Muscle of leg (tissue), 11 donors: ENCODE results near the gene AXIN2. TPM values are rescaled to one million over a fixed set of nuclear protein-coding genes. Genes with fewer than 3 reads are reported as not detected.

Experiments used
- DNase-seq: peaks from one replicate; pipeline ENCODE4 v3.0.0; 2013
- H3K27ac ChIP-seq: one replicate; pipeline ENCODE4 v1.5.1; 2013; ENCODE audit warnings: mild to moderate bottlenecking, low read length, control low read depth
- H3K27me3 ChIP-seq: one replicate; pipeline ENCODE4 v1.6.1; 2013; ENCODE audit warnings: low read length; ENCODE audit not compliant: control insufficient read depth, insufficient read depth
- H3K36me3 ChIP-seq: one replicate; pipeline ENCODE4 v1.6.1; 2013; ENCODE audit warnings: low read length; ENCODE audit not compliant: control insufficient read depth, insufficient read depth
- H3K4me1 ChIP-seq: one replicate; pipeline ENCODE4 v1.6.1; 2013; ENCODE audit warnings: low read length; ENCODE audit not compliant: control insufficient read depth, insufficient read depth
- H3K4me3 ChIP-seq: one replicate; pipeline ENCODE4 v1.5.1; 2013; ENCODE audit warnings: low read length, control low read depth
- H3K9me3 ChIP-seq: replicated peaks from 2 replicates; pipeline ENCODE4 v1.6.1; 2013; ENCODE audit warnings: low read depth, low read length; ENCODE audit not compliant: control insufficient read depth
- WGBS: methylation state at CpG from one replicate; pipeline ENCODE4 v1.1.5; 2013; ENCODE audit warnings: missing lambda C conversion rate; ENCODE audit not compliant: insufficient coverage; 5-methylcytosine and 5-hydroxymethylcytosine counted together
- polyA plus RNA-seq, 8 donors: library from polyadenylated mRNA; unstranded; fragments of 120-200 nt; gene quantifications; one replicate each; pipeline versions ENCODE4 v1.2.1 to v1.2.3, GENCODE V29; 2013; ENCODE audit warnings: inconsistent platforms in 1 of 8, low replicate concordance in 1 of 8; ENCODE audit not compliant: insufficient read length in 8 of 8, insufficient read depth in 1 of 8
- total RNA-seq: library from RNA; stranded (reverse); fragments of 120-200 nt; gene quantifications from one replicate; pipeline ENCODE4 v1.2.4, GENCODE V29; 2013

Gene AXIN2
- total and polyA plus RNA-seq, 9 donors, result 9.9 to 17.7 (median 13.9) TPM

- no peaks in the 10 kb centered on the region for H3K9me3 ChIP-seq
- no peak overlapping the region for H3K27ac ChIP-seq
- H3K36me3 ChIP-seq, result peaks cover 64% of the 10 kb centered on the region
- H3K27me3 ChIP-seq, result no peaks in the 10 kb centered on the region
- no peak overlapping the region for H3K4me3 ChIP-seq
- DNase-seq, result peak; percentile 64
- H3K4me1 ChIP-seq, result peaks cover 11% of the 10 kb centered on the region
- WGBS, result 42% methylated on average over 4 of the region's 12 CpGs
Measured at GRCh38 chr17:65538675-65539529, 22.5 kb downstream of the AXIN2 start.

GRCh38 chr17:65537845-65538674 lies 23.4 kb downstream of the AXIN2 start:
- Histone ChIP-seq H3K36me3 (peaks cover 67% of the 10 kb centered on the region), H3K4me1 (peaks cover 12% of the 10 kb centered on the region), H3K9me3 (no peaks in the 10 kb centered on the region), H3K4me3 (no peak overlapping the region), H3K27ac (no peak overlapping the region), H3K27me3 (no peaks in the 10 kb centered on the region)
- DNase-seq, result no peak
- 87% methylated on average over 36 of the region's 50 CpGs for WGBS

GRCh38 chr17:65537343-65537844 lies 24.1 kb downstream of the AXIN2 start:
- no peak overlapping the region for H3K4me3 ChIP-seq
- H3K27me3 ChIP-seq, result no peaks in the 10 kb centered on the region
- WGBS, result 99% methylated on average over 14 of the region's 35 CpGs
- H3K9me3 ChIP-seq, result no peaks in the 10 kb centered on the region
- peaks cover 19% of the 10 kb centered on the region for H3K4me1 ChIP-seq
- DNase-seq, result no peak
- H3K27ac ChIP-seq, result no peak overlapping the region
- H3K36me3 ChIP-seq, result peaks cover 72% of the 10 kb centered on the region

- WGBS, result 89% methylated on average over 33 of the region's 35 CpGs
- Histone ChIP-seq H3K9me3 (no peaks in the 10 kb centered on the region), H3K36me3 (peaks cover 78% of the 10 kb centered on the region)
Measured at GRCh38 chr17:65536573-65537342, 24.7 kb downstream of the AXIN2 start.

GRCh38 chr17:65535777-65536572 lies 25.5 kb downstream of the AXIN2 start:
- WGBS, result 93% methylated on average over 15 of the region's 17 CpGs
- no peak overlapping the region for H3K27ac ChIP-seq

More at GRCh38 chr17:65536573-65537342, 24.7 kb downstream of the AXIN2 start:
- no peak overlapping the region for H3K27ac ChIP-seq
- no peak overlapping the region for H3K4me3 ChIP-seq
- H3K27me3 ChIP-seq, result no peaks in the 10 kb centered on the region
- DNase-seq, result no peak
- H3K4me1 ChIP-seq, result peaks cover 25% of the 10 kb centered on the region

GRCh38 chr17:65533852-65534457 lies 27.5 kb downstream of the AXIN2 start:
- WGBS, result no CpG with 5 or more reads among the region's 9 CpGs
- Histone ChIP-seq H3K9me3 (no peaks in the 10 kb centered on the region), H3K36me3 (peaks cover 74% of the 10 kb centered on the region), H3K27ac (no peak overlapping the region), H3K4me3 (no peak overlapping the region), H3K27me3 (no peaks in the 10 kb centered on the region), H3K4me1 (peaks cover 37% of the 10 kb centered on the region)
- peak; percentile 49 for DNase-seq

More at GRCh38 chr17:65535777-65536572, 25.5 kb downstream of the AXIN2 start:
- Histone ChIP-seq H3K27me3 (no peaks in the 10 kb centered on the region), H3K4me3 (no peak overlapping the region), H3K9me3 (no peaks in the 10 kb centered on the region), H3K36me3 (peaks cover 73% of the 10 kb centered on the region), H3K4me1 (peaks cover 31% of the 10 kb centered on the region)
- no peak for DNase-seq

GRCh38 chr17:65533056-65533745 lies 28.2 kb downstream of the AXIN2 start:
- no peak overlapping the region for H3K27ac ChIP-seq
- 82% methylated on average over 8 of the region's 13 CpGs for WGBS
- no peaks in the 10 kb centered on the region for H3K27me3 ChIP-seq
- peaks cover 34% of the 10 kb centered on the region for H3K4me1 ChIP-seq
- no peak overlapping the region for H3K4me3 ChIP-seq
- peaks cover 78% of the 10 kb centered on the region for H3K36me3 ChIP-seq
- no peak for DNase-seq
- H3K9me3 ChIP-seq, result no peaks in the 10 kb centered on the region

- 26% methylated on average over 4 of the region's 9 CpGs for WGBS
- Histone ChIP-seq H3K9me3 (no peaks in the 10 kb centered on the region), H3K36me3 (peaks cover 75% of the 10 kb centered on the region), H3K4me1 (peaks cover 34% of the 10 kb centered on the region), H3K27ac (no peak overlapping the region), H3K4me3 (no peak overlapping the region), H3K27me3 (no peaks in the 10 kb centered on the region)
- peak; percentile 45 for DNase-seq
Measured at GRCh38 chr17:65532101-65532890, 29.2 kb downstream of the AXIN2 start.
